GM20431 (cell line): ENCODE data around the gene RASSF4.

Source experiments
- in situ Hi-C: fragments of 300-500 bp; cut with MseI, MboI; formaldehyde crosslinking; loops from one replicate; pipeline ENCODE4 v1.15.0; 2020; ENCODE audit warnings: low sequenced_read_pairs; ENCODE audit not compliant: unreplicated experiment

RASSF4 gene

DNA sequence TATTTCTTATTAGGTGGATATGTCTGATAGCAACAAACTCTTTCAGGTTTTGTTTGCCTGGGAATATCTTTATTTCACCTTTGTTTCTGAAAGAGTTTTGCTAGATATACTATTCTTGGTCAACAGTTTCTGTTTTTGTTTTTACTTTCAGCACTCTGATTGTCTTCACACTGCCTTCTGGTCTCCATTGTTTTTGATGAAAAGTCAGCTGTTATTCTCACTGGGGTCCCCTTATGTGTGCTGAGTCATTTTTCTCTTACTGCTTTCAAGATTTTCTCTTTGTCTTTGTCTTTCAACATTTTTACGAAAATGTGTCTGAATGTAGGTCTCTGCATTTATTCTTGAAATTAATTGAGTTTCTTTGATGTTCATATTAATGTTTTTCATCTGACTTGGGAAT, 15.2 kb upstream of the RASSF4 start:
- in situ Hi-C loops = no loop called here

DNA sequence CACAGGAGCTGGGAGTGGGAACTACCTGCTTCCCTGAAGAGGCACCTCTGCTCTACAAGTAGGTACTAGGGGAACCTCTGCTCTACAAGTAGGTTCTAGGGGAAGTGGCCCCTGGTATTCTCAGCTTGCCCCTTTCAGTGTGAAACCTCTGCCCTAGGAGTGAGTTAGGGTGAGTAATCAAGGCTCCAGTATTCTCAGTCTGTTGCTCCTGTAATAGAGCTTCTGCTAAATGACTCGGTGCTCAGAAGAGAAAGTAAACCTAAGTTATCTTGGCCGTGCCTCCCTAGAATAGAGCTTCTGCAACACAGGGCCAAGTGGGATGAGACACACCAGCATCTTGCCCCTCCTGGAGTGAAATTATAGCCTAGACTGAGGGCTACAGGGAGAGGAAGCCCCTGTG, 13.4 kb upstream of the RASSF4 start:
- in situ Hi-C loops = no loop called here

DNA sequence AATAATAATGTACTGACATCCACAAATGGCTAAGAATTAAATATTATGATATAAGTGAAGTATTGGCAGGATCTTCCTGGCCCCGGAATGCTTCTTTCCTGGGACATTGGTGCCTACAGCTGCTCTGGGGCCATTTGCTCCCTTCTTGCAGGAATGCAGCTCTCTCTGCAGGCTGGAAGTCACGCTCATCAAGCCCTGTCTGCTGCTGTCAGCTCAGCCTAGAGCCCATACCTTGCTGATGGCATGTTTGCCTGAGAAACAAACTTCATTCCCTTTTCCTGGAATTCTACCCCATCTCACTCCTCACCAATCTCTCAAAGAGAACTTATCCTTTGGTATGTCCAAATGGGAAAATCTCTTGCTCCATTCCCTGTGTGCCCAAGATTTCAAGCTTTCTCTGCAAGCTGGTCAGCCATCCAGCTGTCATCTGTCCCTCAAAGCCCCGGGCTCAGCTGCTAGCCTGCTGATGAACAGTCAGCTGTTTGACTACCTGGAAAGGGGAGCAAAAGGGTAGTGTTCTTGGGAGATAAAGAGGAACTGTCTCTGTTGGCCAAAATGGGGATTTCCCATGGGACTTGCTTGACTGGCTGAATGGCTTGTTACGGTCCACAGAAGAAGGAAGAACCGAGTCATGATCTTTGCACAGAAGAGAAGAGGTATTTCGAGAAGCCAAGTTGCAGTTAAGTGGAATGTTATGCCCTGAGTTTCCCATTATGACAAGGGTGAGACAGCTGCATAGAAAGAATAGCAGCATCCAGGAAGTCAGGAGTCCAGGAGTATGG, 12.0 kb upstream of the RASSF4 start:
- in situ Hi-C loops = no loop called here

GRCh38 chr10:44948642-44949041, 11.0 kb upstream of the RASSF4 start:
- in situ Hi-C loops = no loop called here

DNA sequence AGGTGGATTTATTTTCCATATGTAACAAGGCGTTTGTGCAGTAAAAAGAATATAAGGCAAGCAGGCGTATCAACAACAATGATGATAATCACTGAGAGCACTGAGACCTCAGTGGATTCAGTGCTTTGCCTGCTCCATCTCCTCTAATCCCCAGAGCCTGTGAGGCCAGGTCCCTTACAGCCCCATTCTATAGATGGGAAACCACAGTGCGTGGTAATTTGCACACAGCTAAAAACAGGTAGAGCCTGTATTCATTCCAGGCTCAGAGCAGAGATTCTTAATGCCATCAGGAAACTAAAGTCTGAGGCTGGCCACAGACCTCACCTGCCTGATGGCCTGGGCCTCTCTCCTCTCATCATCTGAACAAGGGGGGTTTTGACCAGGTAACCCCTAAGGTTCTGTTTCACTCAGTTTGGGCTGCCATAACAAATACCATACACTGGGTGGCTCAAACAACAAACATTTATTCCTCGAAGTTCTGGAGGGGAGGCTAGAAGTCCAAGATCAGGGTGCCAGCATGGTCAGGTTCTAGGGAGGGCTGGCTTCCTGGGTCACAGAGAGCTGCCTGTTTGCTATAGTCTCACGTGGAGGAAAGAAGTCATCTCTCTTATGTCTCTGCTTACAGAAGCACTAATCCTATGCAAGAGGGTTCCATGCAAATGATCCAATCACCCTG, 10.3 kb upstream of the RASSF4 start:
- in situ Hi-C loops = no loop called here

DNA sequence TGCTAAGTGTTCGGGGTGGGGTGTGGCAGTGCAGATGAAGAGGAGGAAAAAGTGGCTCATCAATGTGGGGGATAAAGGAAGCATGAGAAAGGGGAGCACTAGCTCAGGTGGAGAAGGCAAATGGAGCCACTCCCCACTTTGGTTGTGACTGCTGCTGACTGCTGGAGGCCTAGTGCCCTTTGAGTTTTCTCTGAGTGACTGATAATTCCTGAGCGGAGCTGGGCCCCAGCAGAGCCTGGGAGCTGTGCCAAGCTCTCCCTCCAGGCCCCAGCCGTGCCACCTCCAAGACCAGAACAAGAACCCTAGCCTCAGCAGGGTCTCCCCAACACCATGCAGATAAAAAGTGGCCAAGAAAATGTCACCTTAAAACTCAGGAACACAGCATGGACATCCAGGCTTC, 9.7 kb upstream of the RASSF4 start:
- in situ Hi-C loops = no loop called here

DNA sequence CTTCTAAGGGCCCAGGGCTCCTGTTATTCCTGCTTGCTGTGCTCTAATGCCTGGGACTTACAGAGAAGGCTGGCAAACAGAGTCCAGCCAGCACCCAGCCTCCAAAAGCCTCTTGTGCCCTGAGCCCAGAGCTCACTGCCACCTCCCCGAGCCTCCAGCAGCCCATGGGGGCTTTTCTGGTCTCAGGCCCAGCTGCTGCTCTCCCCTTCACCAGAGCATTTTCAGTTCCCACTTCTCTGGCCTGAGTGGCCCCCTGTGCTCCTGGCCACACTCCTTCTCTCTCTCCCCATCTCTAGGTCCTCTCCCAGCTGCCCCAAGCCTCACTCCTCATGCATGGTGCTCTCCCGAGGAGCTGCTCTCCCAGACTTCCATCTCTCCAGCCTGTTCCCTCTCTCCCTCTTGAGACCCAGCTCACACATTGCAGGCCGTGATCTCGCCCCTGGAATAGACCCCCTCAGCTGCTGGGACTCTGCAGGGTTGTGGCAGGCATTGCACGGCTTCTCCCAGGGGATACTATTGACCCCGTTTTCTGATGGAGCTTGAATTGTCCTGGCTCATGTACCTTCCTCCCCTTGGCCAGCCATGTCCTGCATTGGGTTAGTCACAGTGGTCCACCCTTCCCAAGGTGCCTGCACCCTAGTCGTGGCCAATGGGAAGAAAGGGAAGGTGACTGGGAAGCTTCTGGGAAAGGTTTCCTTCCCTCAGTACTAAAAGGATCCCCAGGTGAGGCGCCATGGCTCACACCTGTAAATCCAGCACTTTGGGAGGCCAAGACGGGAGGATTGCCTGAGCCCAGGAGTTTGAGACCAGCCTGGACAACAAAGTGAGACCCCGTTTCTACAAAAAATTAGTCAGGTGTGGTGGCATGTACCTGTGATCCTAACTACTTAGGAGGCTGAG, 9.0 kb upstream of the RASSF4 start:
- in situ Hi-C loops = no loop called here

DNA sequence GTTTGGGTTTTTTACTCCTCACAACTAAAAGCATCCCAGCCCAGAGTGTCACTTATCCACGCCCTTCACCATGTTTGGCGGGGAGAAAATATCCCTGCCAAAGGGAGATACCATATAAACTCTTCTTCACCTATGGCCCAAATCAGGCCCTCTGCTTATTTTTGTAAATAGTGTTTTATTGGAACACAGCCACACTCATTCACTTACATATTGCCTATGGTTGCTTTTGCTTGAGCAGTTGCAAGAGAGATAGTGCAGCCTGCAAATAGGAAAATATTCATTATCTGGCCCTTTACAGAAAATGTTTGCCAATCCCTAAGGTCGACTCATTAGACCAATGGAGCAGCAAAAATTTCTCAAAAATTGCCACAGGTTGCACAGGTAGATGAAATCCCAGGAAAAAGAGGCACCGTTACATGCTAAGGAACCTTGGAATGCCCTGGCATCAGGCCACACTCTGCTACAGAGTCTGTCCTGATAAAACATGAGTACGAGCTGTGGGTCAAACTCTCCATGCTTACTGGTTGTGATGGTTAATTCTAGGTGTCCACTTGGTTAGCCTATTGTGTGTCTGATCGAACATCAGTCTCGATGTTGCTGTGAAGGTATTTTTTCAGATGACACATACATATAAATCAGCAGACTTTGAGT, 7.9 kb upstream of the RASSF4 start:
- in situ Hi-C loops = no loop called here

GRCh38 chr10:44952779-44953231, 6.8 kb upstream of the RASSF4 start:
- in situ Hi-C loops = no loop called here

GRCh38 chr10:44954042-44954441, 5.6 kb upstream of the RASSF4 start:
- in situ Hi-C loops = no loop called here

GRCh38 chr10:44954962-44955361, 4.6 kb upstream of the RASSF4 start:
- in situ Hi-C loops = no loop called here

- in situ Hi-C loops = no loop called here
Observed at GRCh38 chr10:44955413-44956070, 4.1 kb upstream of the RASSF4 start.

GRCh38 chr10:44956226-44956625, 3.4 kb upstream of the RASSF4 start:
- in situ Hi-C loops = no loop called here

DNA sequence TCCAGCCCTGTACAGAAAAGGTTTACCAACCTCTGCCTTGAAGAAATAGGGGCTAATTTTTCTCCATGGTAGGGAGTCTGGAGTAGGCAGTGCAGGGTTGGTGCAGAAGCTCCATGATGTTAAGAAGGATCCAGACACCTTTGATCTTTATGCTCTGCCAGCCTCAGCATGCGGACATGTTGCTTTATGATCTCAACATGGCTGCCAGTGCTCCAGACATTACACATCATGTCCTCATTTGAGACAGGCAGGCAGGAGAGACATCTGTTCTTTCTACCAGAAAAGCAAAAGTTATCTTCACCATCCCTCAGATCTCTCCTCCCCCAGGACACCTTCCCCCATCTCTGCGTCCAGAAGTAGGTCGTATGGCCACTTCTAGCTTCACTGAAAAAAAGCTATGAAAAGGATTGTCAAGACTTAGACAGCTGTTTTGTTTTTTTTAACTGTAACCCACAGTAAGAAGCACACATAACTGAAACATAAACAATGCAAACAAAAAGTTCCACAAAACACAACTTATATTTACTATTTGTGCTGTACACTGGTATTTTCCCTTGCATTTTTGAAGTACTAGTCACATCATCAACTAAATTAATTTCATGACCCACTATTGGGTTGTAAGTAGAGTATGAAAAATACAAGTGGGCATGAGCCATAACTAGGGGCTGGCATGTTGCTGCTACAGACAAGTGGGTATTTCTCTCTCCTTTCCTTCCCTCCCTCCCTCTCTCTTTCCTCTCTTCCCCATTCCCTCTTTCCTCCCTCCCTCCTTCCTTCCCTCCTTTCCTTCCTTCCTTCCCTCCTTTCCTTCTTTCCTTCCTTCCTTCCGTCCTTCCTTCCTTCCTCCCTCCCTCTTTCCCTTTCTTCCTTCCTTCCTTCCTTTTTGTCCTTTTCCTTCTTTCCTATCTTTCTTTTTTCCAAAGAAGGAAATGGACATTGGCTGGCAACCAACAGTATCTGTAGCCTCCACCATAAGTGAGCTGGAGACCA, 2.6 kb upstream of the RASSF4 start:
- in situ Hi-C loops = no loop called here

GRCh38 chr10:44958196-44958897, 1.3 kb upstream of the RASSF4 start:
- in situ Hi-C loops = no loop called here

DNA sequence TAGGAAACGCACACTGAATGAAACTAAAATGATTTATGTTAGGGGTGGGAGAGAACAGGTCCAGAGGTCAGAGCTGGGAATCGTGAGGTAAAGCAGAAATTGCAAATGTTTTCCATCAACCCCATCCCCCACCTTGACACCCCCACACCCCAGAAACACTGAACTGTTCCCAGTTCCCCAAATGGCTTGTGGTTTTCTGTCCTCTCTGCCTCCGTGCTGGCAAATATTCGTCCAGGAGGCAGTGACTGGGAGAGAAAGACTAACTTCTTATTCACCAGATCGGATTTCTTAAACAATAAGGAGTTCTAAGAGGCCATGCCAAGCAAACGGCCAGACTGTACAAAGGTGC, 730 bp upstream of the RASSF4 start:
- in situ Hi-C loops = no loop called here

- in situ Hi-C loops = no loop called here
Observed at GRCh38 chr10:44960088-44960460, 472 bp downstream of the RASSF4 start.
